Neuronal stem cell (in vitro differentiated cells): ENCODE results near the gene NXT2.

Experiments
- DNase-seq: peaks from one replicate; pipeline ENCODE4 v3.0.0-alpha.2; 2013; ENCODE audit warnings: low spot score
- H2AFZ ChIP-seq: one replicate; pipeline ENCODE4 v1.6.1; 2013; ENCODE audit warnings: mild to moderate bottlenecking, low read length, inconsistent platforms
- H2AK5ac ChIP-seq: 2 replicates; pipeline ENCODE4 v1.6.1; 2013; ENCODE audit warnings: low read depth, mild to moderate bottlenecking, inconsistent platforms, low read length, moderate library complexity, mixed read lengths
- H2BK120ac ChIP-seq: 2 replicates; pipeline ENCODE4 v1.6.1; 2013; ENCODE audit warnings: low read depth, mild to moderate bottlenecking, inconsistent platforms, low read length, moderate library complexity, mixed read lengths
- H2BK12ac ChIP-seq: one replicate; pipeline ENCODE4 v1.6.1; 2013; ENCODE audit warnings: low read length, inconsistent platforms
- H2BK15ac ChIP-seq: 2 replicates; pipeline ENCODE4 v1.6.1; 2013; ENCODE audit warnings: mild to moderate bottlenecking, low read length, inconsistent platforms, mixed read lengths
- H2BK5ac ChIP-seq: one replicate; pipeline ENCODE4 v1.6.1; 2013; ENCODE audit warnings: inconsistent platforms, mild to moderate bottlenecking, low read length, moderate library complexity
- H3K14ac ChIP-seq: one replicate; pipeline ENCODE4 v1.6.1; 2013; ENCODE audit warnings: low read length, inconsistent platforms
- H3K18ac ChIP-seq: 2 replicates; pipeline ENCODE4 v1.6.1; 2013; ENCODE audit warnings: low read length, inconsistent platforms
- H3K23ac ChIP-seq: 2 replicates; pipeline ENCODE4 v1.6.1; 2013; ENCODE audit warnings: low read depth, mild to moderate bottlenecking, mixed read lengths, low read length, inconsistent platforms; ENCODE audit not compliant: poor library complexity
- H3K27ac ChIP-seq: replicated peaks from 3 replicates; pipeline ENCODE4 v1.5.1; 2013; ENCODE audit warnings: low read length, inconsistent platforms
- H3K27me3 ChIP-seq, 3 experiments: 2 replicates each; pipeline ENCODE4 v1.6.1; 2013; ENCODE audit warnings: low read length in 3 of 3, mild to moderate bottlenecking in 2 of 3, inconsistent platforms in 1 of 3, low read depth in 1 of 3, mixed read lengths in 1 of 3, moderate library complexity in 1 of 3; ENCODE audit not compliant: control insufficient read depth in 3 of 3, insufficient read depth in 3 of 3
- H3K36me3 ChIP-seq, 2 donors: replicated peaks in 1 of 2; 2 replicates each; pipeline ENCODE4 v1.6.1; 2013; ENCODE audit warnings: low read length in 2 of 2; ENCODE audit not compliant: control insufficient read depth in 2 of 2, insufficient read depth in 2 of 2
- H3K4ac ChIP-seq: 2 replicates; pipeline ENCODE4 v1.6.1; 2013; ENCODE audit warnings: inconsistent platforms, mild to moderate bottlenecking, low read length, moderate library complexity
- H3K4me1 ChIP-seq, 2 donors: 1 replicate in 1 of 2; 2 replicates in 1 of 2; pipeline ENCODE4 v1.6.1; 2013; ENCODE audit warnings: low read length in 2 of 2, low read depth in 1 of 2; ENCODE audit not compliant: control insufficient read depth in 2 of 2, insufficient read depth in 1 of 2
- H3K4me2 ChIP-seq: one replicate; pipeline ENCODE4 v1.6.1; 2013; ENCODE audit warnings: mild to moderate bottlenecking, low read length, inconsistent platforms; ENCODE audit not compliant: insufficient read depth, poor library complexity, severe bottlenecking
- H3K4me3 ChIP-seq, 2 donors: 2 replicates each; pipeline ENCODE4 v1.5.1; 2013; ENCODE audit warnings: low read length in 2 of 2, mild to moderate bottlenecking in 2 of 2, inconsistent platforms in 1 of 2, moderate library complexity in 1 of 2
- H3K79me1 ChIP-seq: one replicate; pipeline ENCODE4 v1.6.1; 2013; ENCODE audit warnings: low read depth, mild to moderate bottlenecking, inconsistent platforms, low read length, moderate library complexity
- H3K9ac ChIP-seq: one replicate; pipeline ENCODE4 v1.6.1; 2013; ENCODE audit warnings: mild to moderate bottlenecking, low read depth, low read length, inconsistent platforms; ENCODE audit not compliant: poor library complexity
- H3K9me3 ChIP-seq, 2 donors: replicated peaks in 1 of 2; 2 replicates each; pipeline versions ENCODE3 to v1.6.1; 2013; ENCODE audit warnings: low read length in 2 of 2, mild to moderate bottlenecking in 2 of 2, inconsistent platforms in 1 of 2, low read depth in 1 of 2, mixed read lengths in 1 of 2, moderate library complexity in 1 of 2; ENCODE audit not compliant: control insufficient read depth in 2 of 2, insufficient read depth in 1 of 2
- H4K8ac ChIP-seq: one replicate; pipeline ENCODE4 v1.6.1; 2013; ENCODE audit warnings: low read depth, mild to moderate bottlenecking, inconsistent platforms, low read length, moderate library complexity
- H4K91ac ChIP-seq: one replicate; pipeline ENCODE4 v1.6.1; 2013; ENCODE audit warnings: low read length, low read depth, mild to moderate bottlenecking, inconsistent platforms; ENCODE audit not compliant: poor library complexity
- WGBS, 2 donors: extraction: QIAGEN DNeasy Blood & Tissue Kit; methylation state at CpG; one replicate each; pipeline ENCODE4 v1.1.7; 2013; ENCODE audit warnings: missing lambda C conversion rate in 2 of 2, mixed read lengths in 1 of 2; ENCODE audit not compliant: insufficient read length in 2 of 2, insufficient replicate concordance in 1 of 2; ENCODE audit errors: extremely low coverage in 2 of 2; 5-methylcytosine and 5-hydroxymethylcytosine counted together

The NXT2 gene

GRCh38 chrX:109533005-109533404, 3.6 kb upstream of the NXT2 start:
- no CpG with 5 or more reads among the region's 1 CpG for WGBS, 2 donors
- no peak overlapping the region for H2BK5ac ChIP-seq
- H3K18ac ChIP-seq, result no peak overlapping the region
- H3K4me2 ChIP-seq, result no peak overlapping the region
- H3K4ac ChIP-seq, result no peak overlapping the region
- H3K79me1 ChIP-seq, result no peaks in the 10 kb centered on the region
- H3K36me3 ChIP-seq, result no peaks in the 10 kb centered on the region
- H2BK15ac ChIP-seq, result no peak overlapping the region
- H4K8ac ChIP-seq, result no peak overlapping the region
- H2BK120ac ChIP-seq, result no peak overlapping the region
- H3K27ac ChIP-seq, result no peak overlapping the region
- H3K27me3 ChIP-seq, result no peaks in the 10 kb centered on the region
- H3K4me3 ChIP-seq, result no peak overlapping the region
- H3K9me3 ChIP-seq, result no peaks in the 10 kb centered on the region
- no peak overlapping the region for H3K23ac ChIP-seq
- no peak overlapping the region for H3K14ac ChIP-seq
- H3K4me1 ChIP-seq, result no peaks in the 10 kb centered on the region
- DNase-seq, result no peak
- H2BK12ac ChIP-seq, result no peak overlapping the region
- no peak overlapping the region for H3K9ac ChIP-seq
- no peak overlapping the region for H2AK5ac ChIP-seq
- H4K91ac ChIP-seq, result no peak overlapping the region
- no peak overlapping the region for H2AFZ ChIP-seq

GRCh38 chrX:109533631-109534030, 3.0 kb upstream of the NXT2 start:
- Histone ChIP-seq H4K8ac (no peak overlapping the region), H3K4me3 (no peak overlapping the region), H3K14ac (no peak overlapping the region), H3K18ac (no peak overlapping the region), H2BK15ac (no peak overlapping the region), H3K36me3 (no peaks in the 10 kb centered on the region), H2BK12ac (no peak overlapping the region), H3K9ac (no peak overlapping the region), H3K4me1 (no peaks in the 10 kb centered on the region), H2AK5ac (no peak overlapping the region), H3K27ac (no peak overlapping the region), H3K9me3 (no peaks in the 10 kb centered on the region), H3K79me1 (no peaks in the 10 kb centered on the region), H2BK5ac (no peak overlapping the region), H4K91ac (no peak overlapping the region), H3K4ac (no peak overlapping the region), H3K4me2 (no peak overlapping the region), H3K27me3 (no peaks in the 10 kb centered on the region), H2AFZ (no peak overlapping the region), H2BK120ac (no peak overlapping the region), H3K23ac (no peak overlapping the region)
- DNase-seq, result no peak
- no CpG with 5 or more reads among the region's 2 CpGs for WGBS, 2 donors

GRCh38 chrX:109534933-109535332, 1.7 kb upstream of the NXT2 start:
- Histone ChIP-seq H3K14ac (no peak overlapping the region), H3K27me3 (no peaks in the 10 kb centered on the region), H2AFZ (no peak overlapping the region), H3K4ac (no peak overlapping the region), H2AK5ac (no peak overlapping the region), H3K4me1 (no peaks in the 10 kb centered on the region), H3K4me3 (no peak overlapping the region), H3K4me2 (no peak overlapping the region), H3K9ac (no peak overlapping the region), H3K18ac (no peak overlapping the region), H3K9me3 (no peaks in the 10 kb centered on the region), H3K27ac (no peak overlapping the region), H3K23ac (no peak overlapping the region), H2BK12ac (no peak overlapping the region), H3K79me1 (no peaks in the 10 kb centered on the region), H4K91ac (no peak overlapping the region), H4K8ac (peak overlapping the region; percentile 65), H2BK5ac (no peak overlapping the region), H2BK15ac (no peak overlapping the region), H3K36me3 (no peaks in the 10 kb centered on the region), H2BK120ac (no peak overlapping the region)
- DNase-seq, result no peak
- WGBS, 2 donors, result no CpG with 5 or more reads among the region's 10 CpGs

GRCh38 chrX:109535578-109535977, 1.1 kb upstream of the NXT2 start:
- H3K9ac ChIP-seq, result no peak overlapping the region
- H4K8ac ChIP-seq, result no peak overlapping the region
- no peak overlapping the region for H2AK5ac ChIP-seq
- H3K4me1 ChIP-seq, result no peaks in the 10 kb centered on the region
- H3K27ac ChIP-seq, result no peak overlapping the region
- no CpG with 5 or more reads among the region's 8 CpGs for whole genome bisulfite sequencing, 2 donors
- no peak for DNase-seq
- no peak overlapping the region for H2BK15ac ChIP-seq
- no peaks in the 10 kb centered on the region for H3K27me3 ChIP-seq
- H3K9me3 ChIP-seq, result no peaks in the 10 kb centered on the region
- H2BK120ac ChIP-seq, result no peak overlapping the region
- no peak overlapping the region for H3K23ac ChIP-seq
- peak overlapping the region; percentile 91 for H2AFZ ChIP-seq
- no peak overlapping the region for H3K4ac ChIP-seq
- H4K91ac ChIP-seq, result no peak overlapping the region
- no peak overlapping the region for H2BK5ac ChIP-seq
- H3K18ac ChIP-seq, result no peak overlapping the region
- no peaks in the 10 kb centered on the region for H3K79me1 ChIP-seq
- H3K4me2 ChIP-seq, result no peak overlapping the region
- no peaks in the 10 kb centered on the region for H3K36me3 ChIP-seq
- H2BK12ac ChIP-seq, result no peak overlapping the region
- no peak overlapping the region for H3K14ac ChIP-seq
- no peak overlapping the region for H3K4me3 ChIP-seq
